Measurements from ENCODE around the gene RINT1.

RINT1 gene

GRCh38 chr7:105600720-105601550 is 68.9 kb downstream of the RINT1 start:
- peaks cover 21% of the 10 kb centered on the region for H3K4me1 ChIP-seq (ENCODE audit: insufficient read depth, low read length)
- no peaks in the 10 kb centered on the region for H3K36me3 ChIP-seq (ENCODE audit: insufficient read depth, low read length)
- 70% methylated on average over 14 of the region's 14 CpGs for WGBS
- no peaks in the 10 kb centered on the region for H3K9me3 ChIP-seq (ENCODE audit: insufficient read depth, low read depth, low read length)
- peak overlapping the region; percentile 38; the same call in 1 of the 2 replicates for H3K9ac ChIP-seq (ENCODE audit: low read depth, low read length)
- H3K27me3 ChIP-seq (ENCODE audit: insufficient read depth, low read length): no peaks in the 10 kb centered on the region
- H3K27ac ChIP-seq (ENCODE audit: low read depth, low read length): peak overlapping the region; percentile 18; the same call in 1 of the 2 replicates
- H3K4me3 ChIP-seq (ENCODE audit: low read length): no peak overlapping the region

GRCh38 chr7:105602325-105603305 is 70.6 kb downstream of the RINT1 start:
- no peaks in the 10 kb centered on the region for H3K9me3 ChIP-seq (ENCODE audit: insufficient read depth, low read depth, low read length)
- peaks cover 18% of the 10 kb centered on the region for H3K4me1 ChIP-seq (ENCODE audit: insufficient read depth, low read length)
- no peaks in the 10 kb centered on the region for H3K27me3 ChIP-seq (ENCODE audit: insufficient read depth, low read length)
- WGBS: 94% methylated on average over 19 of the region's 19 CpGs
- H3K4me3 ChIP-seq (ENCODE audit: low read length): no peak overlapping the region
- no peak overlapping the region for H3K27ac ChIP-seq (ENCODE audit: low read depth, low read length)
- no peak overlapping the region for H3K9ac ChIP-seq (ENCODE audit: low read depth, low read length)
- no peaks in the 10 kb centered on the region for H3K36me3 ChIP-seq (ENCODE audit: insufficient read depth, low read length)

- H3K27me3 ChIP-seq (ENCODE audit: insufficient read depth, low read length): no peaks in the 10 kb centered on the region
- WGBS: 96% methylated on average over 8 of the region's 8 CpGs
- H3K27ac ChIP-seq (ENCODE audit: low read depth, low read length): no peak overlapping the region
Measured at GRCh38 chr7:105610165-105610930, 78.3 kb downstream of the RINT1 start.

GRCh38 chr7:105611856-105612775 is 80.1 kb downstream of the RINT1 start:
- Histone ChIP-seq H3K4me3 (ENCODE audit: low read length) (no peak overlapping the region), H3K9me3 (ENCODE audit: insufficient read depth, low read depth, low read length) (no peaks in the 10 kb centered on the region), H3K27ac (ENCODE audit: low read depth, low read length) (no peak overlapping the region), H3K27me3 (ENCODE audit: insufficient read depth, low read length) (no peaks in the 10 kb centered on the region), H3K9ac (ENCODE audit: low read depth, low read length) (no peak overlapping the region), H3K36me3 (ENCODE audit: insufficient read depth, low read length) (peaks cover 38% of the 10 kb centered on the region), H3K4me1 (ENCODE audit: insufficient read depth, low read length) (no peaks in the 10 kb centered on the region)
- 93% methylated on average over 16 of the region's 16 CpGs for WGBS

More at GRCh38 chr7:105610165-105610930, 78.3 kb downstream of the RINT1 start:
- Histone ChIP-seq H3K36me3 (ENCODE audit: insufficient read depth, low read length) (peaks cover 23% of the 10 kb centered on the region), H3K9ac (ENCODE audit: low read depth, low read length) (no peak overlapping the region), H3K4me1 (ENCODE audit: insufficient read depth, low read length) (peaks cover 6% of the 10 kb centered on the region; the same call in 1 of the 2 replicates), H3K4me3 (ENCODE audit: low read length) (no peak overlapping the region), H3K9me3 (ENCODE audit: insufficient read depth, low read depth, low read length) (no peaks in the 10 kb centered on the region)

- Histone ChIP-seq H3K27me3 (ENCODE audit: insufficient read depth, low read length) (no peaks in the 10 kb centered on the region), H3K36me3 (ENCODE audit: insufficient read depth, low read length) (peaks cover 45% of the 10 kb centered on the region), H3K4me1 (ENCODE audit: insufficient read depth, low read length) (no peaks in the 10 kb centered on the region), H3K9me3 (ENCODE audit: insufficient read depth, low read depth, low read length) (no peaks in the 10 kb centered on the region), H3K4me3 (ENCODE audit: low read length) (no peak overlapping the region), H3K9ac (ENCODE audit: low read depth, low read length) (no peak overlapping the region), H3K27ac (ENCODE audit: low read depth, low read length) (no peak overlapping the region)
- WGBS: 92% methylated on average over 9 of the region's 9 CpGs
Measured at GRCh38 chr7:105612806-105613205, 80.8 kb downstream of the RINT1 start.

- H3K9me3 ChIP-seq (ENCODE audit: insufficient read depth, low read depth, low read length): no peaks in the 10 kb centered on the region
- H3K9ac ChIP-seq (ENCODE audit: low read depth, low read length): no peak overlapping the region
- no peaks in the 10 kb centered on the region for H3K27me3 ChIP-seq (ENCODE audit: insufficient read depth, low read length)
- peaks cover 54% of the 10 kb centered on the region for H3K36me3 ChIP-seq (ENCODE audit: insufficient read depth, low read length)
- no peaks in the 10 kb centered on the region for H3K4me1 ChIP-seq (ENCODE audit: insufficient read depth, low read length)
- 95% methylated on average over 32 of the region's 32 CpGs for WGBS
- no peak overlapping the region for H3K4me3 ChIP-seq (ENCODE audit: low read length)
- H3K27ac ChIP-seq (ENCODE audit: low read depth, low read length): no peak overlapping the region
Measured at GRCh38 chr7:105613611-105614330, 81.8 kb downstream of the RINT1 start.

GRCh38 chr7:105614341-105614840 is 82.4 kb downstream of the RINT1 start:
- H3K36me3 ChIP-seq (ENCODE audit: insufficient read depth, low read length): peaks cover 56% of the 10 kb centered on the region
- WGBS: 95% methylated on average over 20 of the region's 20 CpGs
- H3K4me1 ChIP-seq (ENCODE audit: insufficient read depth, low read length): no peaks in the 10 kb centered on the region
- H3K9me3 ChIP-seq (ENCODE audit: insufficient read depth, low read depth, low read length): no peaks in the 10 kb centered on the region
- H3K4me3 ChIP-seq (ENCODE audit: low read length): no peak overlapping the region
- no peak overlapping the region for H3K9ac ChIP-seq (ENCODE audit: low read depth, low read length)
- no peaks in the 10 kb centered on the region for H3K27me3 ChIP-seq (ENCODE audit: insufficient read depth, low read length)
- no peak overlapping the region for H3K27ac ChIP-seq (ENCODE audit: low read depth, low read length)

All from HUES64 (cell line).